ENCODE results near the gene SPACA4.

The SPACA4 gene

GRCh38 chr19:48618278-48618915, 11.9 kb downstream of the SPACA4 start:
- H3K27me3 Mint-ChIP-seq (ENCODE audit: low read depth), result peaks cover 3% of the 10 kb centered on the region
- peaks cover 21% of the 10 kb centered on the region for H3K36me3 Mint-ChIP-seq (ENCODE audit: low read depth)
- TF ChIP-seq, protein P1, sequence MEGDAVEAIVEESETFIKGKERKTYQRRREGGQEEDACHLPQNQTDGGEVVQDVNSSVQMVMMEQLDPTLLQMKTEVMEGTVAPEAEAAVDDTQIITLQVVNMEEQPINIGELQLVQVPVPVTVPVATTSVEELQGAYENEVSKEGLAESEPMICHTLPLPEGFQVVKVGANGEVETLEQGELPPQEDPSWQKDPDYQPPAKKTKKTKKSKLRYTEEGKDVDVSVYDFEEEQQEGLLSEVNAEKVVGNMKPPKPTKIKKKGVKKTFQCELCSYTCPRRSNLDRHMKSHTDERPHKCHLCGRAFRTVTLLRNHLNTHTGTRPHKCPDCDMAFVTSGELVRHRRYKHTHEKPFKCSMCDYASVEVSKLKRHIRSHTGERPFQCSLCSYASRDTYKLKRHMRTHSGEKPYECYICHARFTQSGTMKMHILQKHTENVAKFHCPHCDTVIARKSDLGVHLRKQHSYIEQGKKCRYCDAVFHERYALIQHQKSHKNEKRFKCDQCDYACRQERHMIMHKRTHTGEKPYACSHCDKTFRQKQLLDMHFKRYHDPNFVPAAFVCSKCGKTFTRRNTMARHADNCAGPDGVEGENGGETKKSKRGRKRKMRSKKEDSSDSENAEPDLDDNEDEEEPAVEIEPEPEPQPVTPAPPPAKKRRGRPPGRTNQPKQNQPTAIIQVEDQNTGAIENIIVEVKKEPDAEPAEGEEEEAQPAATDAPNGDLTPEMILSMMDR (IDR thresholded peaks at IDR 0.05; ENCODE audit: unreplicated experiment in 3 of 3), result no peak
- peak overlapping the region; percentile 97 to 99 (median 99) for H3K4me3 Mint-ChIP-seq
- no peaks in the 10 kb centered on the region for H3K9me3 Mint-ChIP-seq
- peaks cover 45% of the 10 kb centered on the region for H3K4me1 Mint-ChIP-seq
- peak overlapping the region; percentile 88 to 96 (median 96) for H3K27ac Mint-ChIP-seq

DNA sequence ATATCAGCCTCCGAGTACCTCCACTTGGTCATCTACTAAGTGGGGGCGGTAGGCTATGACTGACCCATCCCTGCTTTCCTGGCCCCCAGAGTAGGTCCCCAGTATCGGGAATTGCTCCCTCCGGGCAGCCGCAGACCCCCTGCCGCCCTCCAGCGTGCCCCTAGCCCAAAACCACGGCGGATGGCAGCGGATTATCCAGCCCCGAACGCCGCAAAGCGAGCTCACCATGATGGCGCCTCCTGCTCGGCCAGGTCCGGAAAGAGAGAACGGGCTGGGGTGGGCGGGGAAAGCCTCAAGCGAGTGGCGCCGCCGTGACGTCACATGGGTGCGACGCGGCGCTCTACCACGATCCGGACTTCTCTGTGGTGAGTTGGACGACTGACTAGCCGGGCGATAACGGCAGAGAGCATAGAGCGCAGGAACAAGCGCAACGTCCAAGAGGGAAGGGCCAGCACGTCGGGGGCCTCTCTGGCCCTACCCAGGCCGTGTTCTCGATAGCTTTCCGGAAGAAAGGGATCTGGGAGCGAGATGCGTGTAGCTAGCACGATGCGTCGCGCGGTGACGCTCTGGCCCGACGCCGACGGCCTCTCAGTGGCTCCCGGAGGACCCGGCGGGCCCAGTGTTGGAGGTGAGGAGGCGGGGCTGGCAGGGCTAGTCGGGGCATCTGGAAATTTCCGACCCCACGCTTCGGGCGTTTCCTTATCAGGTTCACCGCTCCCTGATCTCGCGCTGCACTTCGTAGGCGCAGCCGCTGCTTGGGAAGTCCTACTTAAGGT, 12.6 kb downstream of the SPACA4 start, which contains the start of the genes RPL18 and SPHK2:
TSS of gene RPL18 (minus strand) at position 263 of the 776 bp plus-strand sequence. CDS start at position 228, 35 bp downstream.
TSS of gene SPHK2 (plus strand) at position 591 of the 776 bp plus-strand sequence. CDS start 1,009 bp downstream, outside the sequence.
- Mint-ChIP-seq H3K27me3 (ENCODE audit: low read depth) (no peaks in the 10 kb centered on the region), H3K27ac (peak within 1 kb of the TSS; percentile 88 to 96 (median 96)), H3K4me3 (peak within 1 kb of the TSS; percentile 97 to 99 (median 99)), H3K9me3 (no peaks in the 10 kb centered on the region), H3K4me1 (peaks cover 52% of the 10 kb centered on the region), H3K36me3 (ENCODE audit: low read depth) (peaks cover 15% of the 10 kb centered on the region)
- TF ChIP-seq, protein P1 (IDR thresholded peaks at IDR 0.05; ENCODE audit: unreplicated experiment in 3 of 3), result no peak

- Mint-ChIP-seq H3K9me3 (no peaks in the 10 kb centered on the region), H3K27me3 (ENCODE audit: low read depth) (no peaks in the 10 kb centered on the region)
Measured at GRCh38 chr19:48619692-48620585, 13.4 kb downstream of the SPACA4 start.

DNA sequence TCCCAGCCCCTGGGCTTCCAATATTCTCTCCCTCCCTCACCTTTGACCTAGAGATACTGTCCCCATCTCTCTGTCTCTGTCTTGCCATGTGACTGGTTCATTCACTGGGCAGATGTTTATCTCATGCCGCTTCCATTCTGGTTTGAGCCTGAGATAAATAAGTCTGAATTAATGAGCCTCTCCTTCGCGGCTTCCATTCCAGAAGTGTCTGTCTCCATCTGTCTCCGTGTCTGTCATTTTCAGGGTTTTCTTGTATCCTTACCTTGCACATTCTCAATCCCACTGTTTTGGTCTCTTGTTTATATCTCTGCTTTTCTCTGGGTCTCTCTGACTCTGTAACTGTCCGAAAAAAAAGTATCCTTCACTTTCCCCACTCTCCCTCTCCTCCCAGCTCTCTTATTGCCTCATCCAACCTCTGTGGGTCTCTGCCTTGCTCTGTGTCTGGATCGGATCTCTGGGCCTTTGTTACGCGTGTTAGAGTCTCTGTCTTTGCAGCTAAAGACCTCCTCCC, 17.1 kb downstream of the SPACA4 start:
- Mint-ChIP-seq H3K27me3 (ENCODE audit: low read depth) (no peaks in the 10 kb centered on the region), H3K9me3 (no peaks in the 10 kb centered on the region), H3K36me3 (ENCODE audit: low read depth) (no peaks in the 10 kb centered on the region), H3K27ac (peak overlapping the region; percentile 91 to 99 (median 99)), H3K4me1 (peaks cover 39% of the 10 kb centered on the region), H3K4me3 (peak overlapping the region; percentile 87 to 90 (median 88))
- TF ChIP-seq, protein P1 (IDR thresholded peaks at IDR 0.05; ENCODE audit: unreplicated experiment in 3 of 3), result no peak

More at GRCh38 chr19:48619692-48620585, 13.4 kb downstream of the SPACA4 start:
- TF ChIP-seq, protein P1 (IDR thresholded peaks at IDR 0.05; ENCODE audit: unreplicated experiment in 3 of 3), result no peak
- Mint-ChIP-seq H3K4me1 (peaks cover 54% of the 10 kb centered on the region), H3K36me3 (ENCODE audit: low read depth) (peaks cover 15% of the 10 kb centered on the region), H3K4me3 (peak overlapping the region; percentile 97 to 99 (median 99)), H3K27ac (peak overlapping the region; percentile 88 to 96 (median 96))

GRCh38 chr19:48624067-48624594, 17.6 kb downstream of the SPACA4 start:
- Mint-ChIP-seq H3K4me3 (peak overlapping the region; percentile 87 to 90 (median 88)), H3K27ac (peak overlapping the region; percentile 91 to 99 (median 99)), H3K4me1 (peaks cover 37% of the 10 kb centered on the region), H3K9me3 (no peaks in the 10 kb centered on the region), H3K27me3 (ENCODE audit: low read depth) (no peaks in the 10 kb centered on the region), H3K36me3 (ENCODE audit: low read depth) (no peaks in the 10 kb centered on the region)
- TF ChIP-seq, protein P1 (IDR thresholded peaks at IDR 0.05; ENCODE audit: unreplicated experiment in 3 of 3), result no peak
